Measurements from ENCODE around the gene ENOX1. TPM values are rescaled to one million over a fixed set of nuclear protein-coding genes. Genes with fewer than 3 reads are reported as not detected.

Gene ENOX1
- polyA plus RNA-seq, 1 donor (not counting 4 experiments of a cell fraction or from before 2014, with no cell fraction given) = 1.1 TPM

GRCh38 chr13:43776501-43777079, 10.2 kb downstream of the ENOX1 start:
- Histone ChIP-seq H3K4me2 (ENCODE audit: control insufficient read depth, extremely low read depth, insufficient read depth, low read depth, low read length) (no peak overlapping the region), H3K27ac (ENCODE audit: control insufficient read depth, insufficient read depth, low read length) (no peak overlapping the region), H3K9me1 (ENCODE audit: control insufficient read depth, extremely low read depth, insufficient read depth, low read length) (no peaks in the 10 kb centered on the region), H3K4me3 (ENCODE audit: control insufficient read depth in 2 of 3, extremely low read depth in 1 of 3, insufficient read depth in 2 of 3, low read depth in 1 of 3, low read length in 3 of 3) (no peak overlapping the region), H3K79me2 (ENCODE audit: control insufficient read depth, insufficient read depth, low read length) (no peaks in the 10 kb centered on the region), H3K36me3 (ENCODE audit: control insufficient read depth in 2 of 2, extremely low read depth in 1 of 2, insufficient read depth in 2 of 2, low read length in 2 of 2) (no peaks in the 10 kb centered on the region), H4K20me1 (ENCODE audit: control insufficient read depth, extremely low read depth, insufficient read depth, low read length) (no peaks in the 10 kb centered on the region), H3K4me1 (ENCODE audit: control insufficient read depth, extremely low read depth, insufficient read depth, low read length) (peaks cover 5% of the 10 kb centered on the region), H2AFZ (ENCODE audit: control insufficient read depth, low read length) (no peak overlapping the region), H3K9me3 (ENCODE audit: control insufficient read depth, low read depth, low read length) (no peaks in the 10 kb centered on the region), H3K9ac (ENCODE audit: control insufficient read depth, extremely low read depth, insufficient read depth, low read length) (no peak overlapping the region), H3K27me3 (ENCODE audit: control insufficient read depth, extremely low read depth, insufficient read depth, low read length) (no peaks in the 10 kb centered on the region)
- FAIRE-seq = peak; percentile 55
- dilution Hi-C loops (cut with MboI; ENCODE audit: extremely low pct_ligation_motif_present, low sequenced_read_pairs) = no loop called here
- DNase-seq (ENCODE audit: low read depth, low spot score) = no peak
- TF ChIP-seq CTCF (optimal IDR thresholded peaks at IDR 0.05 in 1 of 3, IDR thresholded peaks at IDR 0.05 in 1 of 3, conservative IDR thresholded peaks at IDR 0.05 in 1 of 3; ENCODE audit: extremely low read depth in 1 of 3, insufficient read depth in 2 of 3, low read length in 3 of 3) = no peak
- TF ChIP-seq EZH2 (IDR thresholded peaks at IDR 0.05; ENCODE audit: low read length) = no peak

DNA sequence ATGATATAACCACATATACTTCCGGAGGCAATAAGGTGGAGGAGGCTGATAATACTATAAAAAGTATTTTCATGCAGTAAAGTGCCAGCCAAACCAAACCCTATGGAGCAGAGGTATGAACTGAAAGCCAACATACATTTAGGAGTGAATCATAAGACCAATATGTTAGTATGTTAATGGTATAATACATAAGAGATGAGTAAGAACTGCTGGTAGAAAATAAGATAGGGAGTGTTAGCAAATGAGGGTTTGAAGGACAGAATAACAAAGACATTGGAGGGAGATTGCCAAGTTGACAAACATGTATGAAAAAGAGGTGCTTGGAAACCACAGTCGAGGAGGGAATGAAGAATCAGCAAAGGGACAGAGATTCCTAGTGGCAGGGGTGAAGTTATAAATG, 10.8 kb downstream of the ENOX1 start:
- Histone ChIP-seq H3K27me3 (ENCODE audit: control insufficient read depth, extremely low read depth, insufficient read depth, low read length) (no peaks in the 10 kb centered on the region), H3K9me1 (ENCODE audit: control insufficient read depth, extremely low read depth, insufficient read depth, low read length) (no peaks in the 10 kb centered on the region), H2AFZ (ENCODE audit: control insufficient read depth, low read length) (no peak overlapping the region), H3K4me3 (ENCODE audit: control insufficient read depth in 2 of 3, extremely low read depth in 1 of 3, insufficient read depth in 2 of 3, low read depth in 1 of 3, low read length in 3 of 3) (no peak overlapping the region), H3K9me3 (ENCODE audit: control insufficient read depth, low read depth, low read length) (no peaks in the 10 kb centered on the region), H3K9ac (ENCODE audit: control insufficient read depth, extremely low read depth, insufficient read depth, low read length) (no peak overlapping the region), H3K79me2 (ENCODE audit: control insufficient read depth, insufficient read depth, low read length) (no peaks in the 10 kb centered on the region), H3K4me2 (ENCODE audit: control insufficient read depth, extremely low read depth, insufficient read depth, low read depth, low read length) (no peak overlapping the region), H3K36me3 (ENCODE audit: control insufficient read depth in 2 of 2, extremely low read depth in 1 of 2, insufficient read depth in 2 of 2, low read length in 2 of 2) (no peaks in the 10 kb centered on the region), H3K27ac (ENCODE audit: control insufficient read depth, insufficient read depth, low read length) (no peak overlapping the region), H4K20me1 (ENCODE audit: control insufficient read depth, extremely low read depth, insufficient read depth, low read length) (no peaks in the 10 kb centered on the region), H3K4me1 (ENCODE audit: control insufficient read depth, extremely low read depth, insufficient read depth, low read length) (peaks cover 5% of the 10 kb centered on the region)
- dilution Hi-C loops (cut with MboI; ENCODE audit: extremely low pct_ligation_motif_present, low sequenced_read_pairs) = no loop called here
- FAIRE-seq (no peak), DNase-seq (ENCODE audit: low read depth, low spot score) (no peak)
- no peak for TF ChIP-seq EZH2 (IDR thresholded peaks at IDR 0.05; ENCODE audit: low read length)
- TF ChIP-seq CTCF (optimal IDR thresholded peaks at IDR 0.05 in 1 of 3, IDR thresholded peaks at IDR 0.05 in 1 of 3, conservative IDR thresholded peaks at IDR 0.05 in 1 of 3; ENCODE audit: extremely low read depth in 1 of 3, insufficient read depth in 2 of 3, low read length in 3 of 3) = no peak

Data from keratinocyte (primary cell).